GM18526 (cell line): ENCODE results near the gene NT5C3A.

ENCODE experiments used
- POLR2A ChIP-seq: IDR thresholded peaks from 3 replicates; pipeline ENCODE4 v1.6.1; 2011; ENCODE audit not compliant: insufficient read length; ENCODE audit errors: extremely low read depth

Gene NT5C3A

GRCh38 chr7:33062023-33062781 is at the start of gene NT5C3A:
NT5C3A (minus strand) TSS chr7:33062776; CDS start chr7:33062705, 71 bp downstream.
- peak; percentile 63 for TF ChIP-seq POLR2A

DNA sequence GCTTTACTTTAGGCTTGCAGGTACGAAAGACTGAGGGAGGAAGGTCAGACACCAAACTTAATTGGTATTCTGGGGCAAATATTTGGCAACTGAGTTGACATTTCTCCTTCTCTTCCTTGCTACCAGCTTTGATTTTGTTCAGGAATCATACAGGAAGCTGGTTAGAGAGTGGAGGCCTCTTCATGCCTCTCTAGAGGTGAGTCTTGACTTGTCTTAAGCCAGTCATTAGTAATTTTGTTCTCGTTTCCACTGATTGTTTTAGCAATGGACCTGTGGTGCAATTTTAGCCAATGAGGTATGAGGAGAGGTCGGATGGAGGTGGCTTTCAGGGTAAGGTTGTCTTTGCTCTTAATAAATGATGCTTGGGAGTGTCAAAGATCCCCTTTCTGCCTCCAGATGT is 49.0 kb upstream of the NT5C3A start:
- TF ChIP-seq POLR2A = no peak

GRCh38 chr7:33109758-33110238 is 47.2 kb upstream of the NT5C3A start:
- no peak for TF ChIP-seq POLR2A

DNA sequence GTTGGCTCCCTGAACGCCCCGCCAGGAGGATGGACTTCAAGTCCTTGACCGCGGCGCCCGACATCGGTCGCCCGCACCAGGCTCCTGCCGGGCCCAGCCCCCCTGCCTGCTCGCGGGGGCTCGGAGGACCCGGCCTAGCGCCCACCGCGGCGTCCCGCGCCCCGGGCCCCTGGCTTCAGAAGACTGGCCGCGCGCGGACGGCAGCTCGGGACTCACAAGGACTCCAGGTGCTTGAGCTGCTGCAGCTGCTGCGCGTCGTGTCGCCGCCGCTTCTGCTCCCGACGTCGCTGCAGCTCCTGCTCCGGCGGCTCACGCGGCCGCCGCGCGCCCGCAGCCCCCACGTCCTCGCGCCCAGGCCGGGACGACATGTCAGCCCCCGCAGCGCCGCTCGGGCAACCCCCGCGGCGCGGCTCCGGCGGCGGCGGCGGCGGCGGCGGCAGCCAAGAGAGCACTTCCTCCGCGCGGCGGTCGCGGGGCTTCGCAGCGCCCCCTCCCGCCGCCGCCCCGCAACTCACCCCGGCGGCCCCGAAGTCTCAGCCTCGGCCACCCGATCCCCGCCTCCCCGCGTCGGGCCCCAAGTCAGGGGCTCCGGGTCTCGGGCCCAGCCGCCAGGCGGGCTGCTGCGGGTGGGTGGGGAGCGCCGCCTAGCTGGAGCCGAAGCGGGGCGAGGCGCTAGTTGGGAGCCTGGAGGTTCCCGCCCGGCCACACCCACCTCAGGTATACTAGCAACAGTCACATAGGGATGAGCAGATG is 46.6 kb upstream of the NT5C3A start, which contains the start of gene RP9:
RP9 (minus strand) TSS at position 400 of the 753 bp plus-strand sequence; CDS start at position 368, 32 bp downstream.
- TF ChIP-seq POLR2A = peak; percentile 68

GRCh38 chr7:33108554-33109004 is 46.0 kb upstream of the NT5C3A start:
- no peak for TF ChIP-seq POLR2A

GRCh38 chr7:33107136-33108066 is 44.8 kb upstream of the NT5C3A start:
- no peak for TF ChIP-seq POLR2A

GRCh38 chr7:33101906-33102305 is 39.3 kb upstream of the NT5C3A start:
- TF ChIP-seq POLR2A = no peak

- no peak for TF ChIP-seq POLR2A
Observed at GRCh38 chr7:33100770-33101169, 38.2 kb upstream of the NT5C3A start.

GRCh38 chr7:33099154-33099940 is 36.8 kb upstream of the NT5C3A start:
- no peak for TF ChIP-seq POLR2A

DNA sequence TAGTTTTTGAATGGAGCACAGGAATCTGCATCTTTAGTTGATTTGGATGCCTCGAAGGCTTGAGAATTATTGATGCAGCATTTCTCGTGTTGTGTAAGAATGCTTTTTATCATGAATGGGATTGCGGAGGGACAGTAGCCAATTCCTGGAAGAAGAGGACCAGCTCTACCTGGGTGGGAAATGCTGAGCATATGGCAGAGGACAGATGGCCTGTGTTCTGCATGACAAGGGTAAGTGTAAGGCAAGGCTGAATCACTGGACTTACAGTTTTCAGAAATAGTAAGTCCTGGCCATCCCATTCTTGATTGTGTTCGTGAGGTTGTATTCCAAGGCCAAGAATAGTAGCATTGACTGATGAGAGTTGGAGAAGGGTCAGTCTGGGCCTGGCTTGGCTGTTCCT is 30.7 kb upstream of the NT5C3A start:
- no peak for TF ChIP-seq POLR2A

DNA sequence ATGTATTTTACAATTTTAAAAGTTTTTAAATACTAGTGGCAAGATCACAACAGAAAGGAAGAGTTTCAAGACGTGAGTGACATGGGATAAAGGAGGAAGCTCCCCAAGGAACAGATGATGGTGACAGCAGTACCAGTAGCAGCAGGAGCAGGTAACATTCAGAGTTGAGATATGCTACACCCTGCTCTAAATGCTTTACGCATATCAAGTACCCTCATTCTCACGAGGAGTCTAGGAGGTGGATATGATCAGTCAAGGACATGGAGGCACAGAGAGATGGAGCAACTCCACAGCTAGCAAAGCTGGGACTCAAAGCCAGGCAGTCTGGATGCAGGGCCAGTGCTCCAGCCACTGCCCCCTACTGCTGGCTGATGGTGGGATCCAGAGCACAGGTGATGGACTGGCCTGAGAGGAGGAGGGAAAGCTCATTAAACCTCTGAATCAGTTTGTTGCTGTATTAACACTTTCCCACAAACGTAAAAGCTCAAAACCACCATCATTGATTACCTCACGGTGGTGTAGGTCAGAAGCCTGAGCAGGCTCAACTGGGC is 29.1 kb upstream of the NT5C3A start:
- TF ChIP-seq POLR2A = no peak

GRCh38 chr7:33091111-33091531 is 28.5 kb upstream of the NT5C3A start:
- TF ChIP-seq POLR2A = no peak

DNA sequence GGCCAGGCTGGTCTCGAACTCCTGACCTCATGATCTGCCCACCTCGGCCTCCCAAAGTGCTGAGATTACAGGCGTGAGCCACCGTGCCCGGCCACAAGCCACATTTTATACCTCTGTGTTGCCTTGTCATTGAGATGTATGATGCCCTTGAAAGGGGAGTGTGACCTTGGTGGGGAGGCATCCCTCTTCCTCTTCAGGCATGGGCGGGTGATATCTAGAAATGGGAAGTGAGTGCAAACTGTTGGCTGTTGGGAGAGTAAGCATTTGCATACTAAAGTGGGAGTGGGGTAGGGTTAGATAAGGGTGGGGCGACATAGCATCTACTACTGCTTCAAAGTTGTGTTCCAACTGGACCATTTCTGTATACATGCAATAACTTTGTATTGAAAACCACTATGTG is 26.6 kb upstream of the NT5C3A start:
- no peak for TF ChIP-seq POLR2A

- no peak for TF ChIP-seq POLR2A
Observed at GRCh38 chr7:33087858-33088257, 25.3 kb upstream of the NT5C3A start.
